BE2C (cell line): ENCODE results near the gene FAM114A1.

ENCODE experiments used
- DNase-seq: peaks from one replicate; pipeline ENCODE4 v3.0.0-alpha.2; 2020
- H3K27me3 ChIP-seq: fragments of 250-450 bp; sonication (Bioruptor Pico); 2 replicates; pipeline ENCODE4 v1.5.1; 2020; ENCODE audit warnings: mild to moderate bottlenecking
- H3K36me3 ChIP-seq: fragments of 250-450 bp; sonication (Bioruptor Pico); 2 replicates; pipeline ENCODE4 v1.5.1; 2020; ENCODE audit warnings: mild to moderate bottlenecking
- H3K4me1 ChIP-seq: fragments of 250-450 bp; sonication (Bioruptor Pico); 2 replicates; pipeline ENCODE4 v1.5.1; 2020
- H3K4me3 ChIP-seq: 2 replicates; pipeline ENCODE4 v1.5.1; 2011; ENCODE audit warnings: low read depth, low read length
- H3K9me3 ChIP-seq: fragments of 250-450 bp; sonication (Bioruptor Pico); 2 replicates; pipeline ENCODE4 v1.5.1; 2020
- CTCF ChIP-seq: IDR thresholded peaks from 2 replicates; pipeline ENCODE4 v1.5.1; 2012; ENCODE audit warnings: mild to moderate bottlenecking, low read depth, low read length

Gene FAM114A1

GRCh38 chr4:38884254-38884653 is 16.6 kb downstream of the FAM114A1 start:
- no peak for TF ChIP-seq CTCF
- no peaks in the 10 kb centered on the region for H3K4me1 ChIP-seq
- H3K4me3 ChIP-seq, result no peak overlapping the region
- no peaks in the 10 kb centered on the region for H3K9me3 ChIP-seq
- no peaks in the 10 kb centered on the region for H3K27me3 ChIP-seq
- no peaks in the 10 kb centered on the region for H3K36me3 ChIP-seq
- no peak for DNase-seq

- no peaks in the 10 kb centered on the region for H3K4me1 ChIP-seq
- H3K9me3 ChIP-seq, result no peaks in the 10 kb centered on the region
- no peak for DNase-seq
- H3K4me3 ChIP-seq, result no peak overlapping the region
- no peak for TF ChIP-seq CTCF
- H3K27me3 ChIP-seq, result no peaks in the 10 kb centered on the region
- H3K36me3 ChIP-seq, result no peaks in the 10 kb centered on the region
Measured at GRCh38 chr4:38889143-38889542, 21.5 kb downstream of the FAM114A1 start.

GRCh38 chr4:38891051-38891983 is 23.7 kb downstream of the FAM114A1 start:
- TF ChIP-seq CTCF, result no peak
- no peaks in the 10 kb centered on the region for H3K9me3 ChIP-seq
- no peaks in the 10 kb centered on the region for H3K4me1 ChIP-seq
- no peaks in the 10 kb centered on the region for H3K36me3 ChIP-seq
- H3K27me3 ChIP-seq, result no peaks in the 10 kb centered on the region
- no peak overlapping the region for H3K4me3 ChIP-seq
- DNase-seq, result no peak

- TF ChIP-seq CTCF, result no peak
- H3K4me1 ChIP-seq, result no peaks in the 10 kb centered on the region
- no peaks in the 10 kb centered on the region for H3K27me3 ChIP-seq
- no peaks in the 10 kb centered on the region for H3K9me3 ChIP-seq
- H3K36me3 ChIP-seq, result no peaks in the 10 kb centered on the region
- no peak overlapping the region for H3K4me3 ChIP-seq
- no peak for DNase-seq
Measured at GRCh38 chr4:38894322-38894982, 26.8 kb downstream of the FAM114A1 start.

DNA sequence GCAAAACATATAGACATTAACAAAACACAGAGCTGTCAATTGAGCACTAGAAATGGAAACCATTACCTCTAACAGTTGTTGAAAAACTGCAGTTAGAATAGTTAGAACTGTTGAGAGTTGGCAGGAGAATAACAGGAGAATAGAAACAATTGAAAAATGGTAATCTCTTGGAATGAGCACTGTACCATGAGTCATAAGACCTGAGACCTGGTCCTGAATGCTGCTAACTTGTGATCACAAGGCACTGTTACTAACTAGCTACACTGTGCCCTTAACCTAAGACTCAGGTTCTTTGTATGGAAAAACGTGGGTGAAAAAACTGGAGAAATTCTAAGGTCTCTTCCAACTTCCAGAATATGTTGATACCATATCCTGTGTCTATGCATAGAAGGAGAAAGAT is 29.3 kb downstream of the FAM114A1 start:
- Histone ChIP-seq H3K4me3 (no peak overlapping the region), H3K4me1 (no peaks in the 10 kb centered on the region), H3K9me3 (no peaks in the 10 kb centered on the region), H3K27me3 (no peaks in the 10 kb centered on the region), H3K36me3 (no peaks in the 10 kb centered on the region)
- TF ChIP-seq CTCF, result no peak
- no peak for DNase-seq

DNA sequence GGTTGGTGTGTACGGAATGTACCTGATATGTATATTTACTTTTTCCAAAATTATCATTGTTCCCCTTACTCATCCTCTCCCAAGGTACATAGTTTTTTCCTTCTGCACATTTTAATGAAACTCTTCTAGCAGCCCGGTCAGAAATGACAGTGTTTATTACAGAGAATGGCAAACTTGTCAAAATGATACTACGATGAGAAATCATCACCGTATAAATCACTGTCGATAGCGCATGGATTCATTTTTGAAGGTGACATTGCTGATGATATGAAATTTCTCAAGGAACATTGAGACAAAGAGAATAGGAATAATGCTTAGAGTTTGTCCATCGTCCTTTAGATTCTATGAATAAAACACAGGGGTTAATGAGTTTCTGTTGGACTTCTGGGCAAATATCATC is 30.6 kb downstream of the FAM114A1 start:
- no peak for TF ChIP-seq CTCF
- H3K27me3 ChIP-seq, result no peaks in the 10 kb centered on the region
- no peaks in the 10 kb centered on the region for H3K36me3 ChIP-seq
- H3K4me3 ChIP-seq, result no peak overlapping the region
- no peaks in the 10 kb centered on the region for H3K4me1 ChIP-seq
- no peak for DNase-seq
- H3K9me3 ChIP-seq, result no peaks in the 10 kb centered on the region
